GM21423 (cell line): Measurements from ENCODE around the gene CNNM2.
"Not testable (repeated sequence)": the region's sequence is repeated elsewhere in the genome, so short reads cannot be mapped to it uniquely, and the experiment has no call there.

Experiments used
- ATAC-seq: cut with Tn5 transposase; IDR thresholded peaks from one replicate; pipeline ENCODE4 v1.9.1; 2021; ENCODE audit warnings: mild to moderate bottlenecking, moderate library complexity; ENCODE audit not compliant: unreplicated experiment

The CNNM2 gene

GRCh38 chr10:103130910-103131309 is 212.8 kb downstream of the CNNM2 start:
- no peak for ATAC-seq

DNA sequence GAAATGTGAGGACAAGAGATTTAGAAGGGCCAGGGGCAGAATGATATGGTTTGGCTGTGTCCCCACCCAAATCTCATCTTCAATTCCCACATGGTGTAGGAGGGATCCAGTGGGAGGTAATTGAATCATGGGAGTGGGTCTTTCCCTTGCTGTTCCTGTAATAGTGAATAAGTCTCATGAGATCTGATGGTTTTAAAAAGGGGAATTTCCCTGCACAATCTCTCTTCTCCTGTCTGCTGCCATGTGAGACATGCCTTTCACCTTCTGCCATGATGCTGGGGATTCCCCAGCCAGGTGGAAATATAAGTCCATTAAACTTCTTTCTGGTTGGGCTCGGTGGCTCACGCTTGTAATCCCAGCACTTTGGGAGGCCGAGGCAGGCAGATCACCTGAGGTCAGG is 217.1 kb downstream of the CNNM2 start:
- ATAC-seq = not testable (repeated sequence)

- no peak for ATAC-seq
These were observed 221.7 kb downstream of the CNNM2 start for GRCh38 chr10:103139803-103140202.
